Measurements from ENCODE around the gene CCPG1.

The CCPG1 gene

DNA sequence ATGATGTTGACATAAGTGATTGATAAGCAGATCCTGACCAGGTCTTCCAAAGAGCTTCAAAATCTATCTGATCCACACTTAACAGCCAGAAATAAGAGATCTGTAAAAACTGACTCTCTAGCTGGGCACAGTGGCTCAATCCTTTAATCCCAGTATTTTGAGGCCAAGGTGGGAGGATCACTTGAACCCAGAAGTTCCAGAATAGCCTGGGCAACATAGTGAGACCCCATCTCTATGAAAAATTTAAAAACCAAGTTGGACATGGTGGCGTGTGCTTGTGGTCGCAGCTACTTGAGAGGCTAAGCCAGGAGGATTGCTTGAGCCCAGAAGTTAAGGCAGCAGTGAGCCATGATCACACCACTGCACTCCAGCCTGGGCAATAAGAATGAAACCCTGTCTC, 45.5 kb downstream of the CCPG1 start:
- Histone ChIP-seq H3K9me3 (ENCODE audit: low read length) (no peaks in the 10 kb centered on the region), H3K27me3 (ENCODE audit: insufficient read depth, low read length) (no peaks in the 10 kb centered on the region), H2AFZ (ENCODE audit: low read depth, low read length) (no peak overlapping the region), H3K4me1 (ENCODE audit: insufficient read depth, low read length) (no peaks in the 10 kb centered on the region), H3K36me3 (ENCODE audit: insufficient read depth, low read length) (no peaks in the 10 kb centered on the region), H3K4me3 (ENCODE audit: low read length) (no peak overlapping the region)

DNA sequence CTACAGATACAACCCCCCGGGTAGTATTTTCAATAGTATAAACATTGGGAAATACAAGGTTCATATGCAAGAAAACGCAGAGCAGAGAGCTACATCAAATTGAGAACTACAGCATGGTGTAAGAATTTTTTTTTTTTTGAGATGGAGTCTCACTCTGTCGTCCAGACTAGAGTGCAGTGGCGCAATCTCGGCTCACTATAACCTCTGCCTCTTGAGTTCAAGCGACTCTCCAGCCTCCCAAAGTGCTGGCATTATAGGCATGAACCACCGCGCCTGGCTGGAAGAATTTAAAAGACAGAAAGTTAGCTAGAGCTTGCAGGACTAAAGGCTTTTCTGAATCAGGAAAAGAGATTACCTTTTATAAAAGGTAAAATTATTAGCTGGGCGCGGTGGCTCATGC, 47.1 kb downstream of the CCPG1 start:
- no peak overlapping the region for H3K4me3 ChIP-seq (ENCODE audit: low read length)
- no peaks in the 10 kb centered on the region for H3K9me3 ChIP-seq (ENCODE audit: low read length)
- no peaks in the 10 kb centered on the region for H3K36me3 ChIP-seq (ENCODE audit: insufficient read depth, low read length)
- H3K27me3 ChIP-seq (ENCODE audit: insufficient read depth, low read length), result no peaks in the 10 kb centered on the region
- H3K4me1 ChIP-seq (ENCODE audit: insufficient read depth, low read length), result no peaks in the 10 kb centered on the region
- H2AFZ ChIP-seq (ENCODE audit: low read depth, low read length), result no peak overlapping the region

DNA sequence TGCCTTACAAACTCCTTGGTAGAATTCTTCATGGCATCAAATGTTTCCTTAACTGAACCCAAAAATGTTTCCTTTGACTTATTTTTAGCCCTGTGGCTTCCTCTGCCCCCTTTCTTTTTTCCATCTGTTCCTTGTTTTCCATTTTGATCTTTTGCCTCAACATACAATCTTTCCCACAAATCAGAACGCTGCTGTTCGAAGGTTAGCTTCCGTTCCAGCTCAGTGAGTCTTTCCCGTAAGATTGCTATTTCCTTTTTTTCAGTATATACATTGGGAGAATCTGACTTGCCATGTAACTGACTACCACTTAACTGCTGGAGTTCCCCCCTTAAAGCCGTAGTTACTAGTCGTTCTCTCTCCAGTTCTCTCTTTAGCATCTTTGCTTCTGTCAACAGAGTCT, 47.9 kb downstream of the CCPG1 start:
- Histone ChIP-seq H2AFZ (ENCODE audit: low read depth, low read length) (no peak overlapping the region), H3K36me3 (ENCODE audit: insufficient read depth, low read length) (peaks cover 4% of the 10 kb centered on the region), H3K4me1 (ENCODE audit: insufficient read depth, low read length) (no peaks in the 10 kb centered on the region), H3K9me3 (ENCODE audit: low read length) (no peaks in the 10 kb centered on the region), H3K4me3 (ENCODE audit: low read length) (no peak overlapping the region), H3K27me3 (ENCODE audit: insufficient read depth, low read length) (no peaks in the 10 kb centered on the region)

DNA sequence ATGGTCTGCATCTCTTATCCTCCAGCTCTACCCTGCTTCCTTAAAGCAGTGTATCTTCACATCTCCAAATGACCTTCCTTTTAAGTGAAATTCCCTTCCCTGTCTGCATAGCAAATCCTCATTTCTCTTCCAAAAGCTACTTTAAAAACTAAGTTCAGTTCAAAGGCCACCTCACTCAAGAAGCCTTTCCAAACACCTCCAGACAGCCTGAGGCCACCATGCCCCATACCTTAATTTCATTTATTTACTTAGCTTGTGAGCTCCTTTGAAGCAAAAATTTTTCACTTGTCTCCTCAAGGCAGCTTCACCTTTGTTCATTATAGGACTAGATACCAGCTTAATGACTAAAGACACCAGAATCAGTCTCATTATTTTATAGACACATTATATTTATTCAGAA, 49.7 kb downstream of the CCPG1 start:
- peaks cover 4% of the 10 kb centered on the region for H3K36me3 ChIP-seq (ENCODE audit: insufficient read depth, low read length)

DNA sequence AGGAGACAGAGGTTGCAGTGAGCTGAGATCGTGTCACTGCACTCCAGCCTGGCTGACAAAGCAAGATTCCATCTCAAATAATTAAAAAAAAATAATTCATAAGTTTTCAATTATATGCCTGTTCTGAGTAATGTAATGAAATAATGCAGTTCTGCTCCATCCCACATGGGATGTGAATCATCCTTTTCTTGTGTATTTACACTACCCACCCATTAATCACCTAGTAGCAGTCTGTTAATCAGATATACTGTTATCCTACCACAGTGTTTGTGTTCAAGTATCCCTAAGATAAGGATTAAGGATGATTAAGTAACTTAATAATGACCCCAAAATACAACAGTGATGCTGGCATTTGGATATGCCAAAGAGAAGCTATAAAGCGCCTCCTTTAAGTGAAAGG, 50.4 kb downstream of the CCPG1 start:
- no peak overlapping the region for H2AFZ ChIP-seq (ENCODE audit: low read depth, low read length)
- H3K27me3 ChIP-seq (ENCODE audit: insufficient read depth, low read length), result no peaks in the 10 kb centered on the region
- no peak overlapping the region for H3K4me3 ChIP-seq (ENCODE audit: low read length)
- H3K9me3 ChIP-seq (ENCODE audit: low read length), result no peaks in the 10 kb centered on the region
- peaks cover 4% of the 10 kb centered on the region for H3K36me3 ChIP-seq (ENCODE audit: insufficient read depth, low read length)
- no peaks in the 10 kb centered on the region for H3K4me1 ChIP-seq (ENCODE audit: insufficient read depth, low read length)

More for the DNA sequence above, 49.7 kb downstream of the CCPG1 start:
- no peak overlapping the region for H3K4me3 ChIP-seq (ENCODE audit: low read length)
- H3K27me3 ChIP-seq (ENCODE audit: insufficient read depth, low read length), result no peaks in the 10 kb centered on the region
- H2AFZ ChIP-seq (ENCODE audit: low read depth, low read length), result no peak overlapping the region
- H3K4me1 ChIP-seq (ENCODE audit: insufficient read depth, low read length), result no peaks in the 10 kb centered on the region
- H3K9me3 ChIP-seq (ENCODE audit: low read length), result no peaks in the 10 kb centered on the region

DNA sequence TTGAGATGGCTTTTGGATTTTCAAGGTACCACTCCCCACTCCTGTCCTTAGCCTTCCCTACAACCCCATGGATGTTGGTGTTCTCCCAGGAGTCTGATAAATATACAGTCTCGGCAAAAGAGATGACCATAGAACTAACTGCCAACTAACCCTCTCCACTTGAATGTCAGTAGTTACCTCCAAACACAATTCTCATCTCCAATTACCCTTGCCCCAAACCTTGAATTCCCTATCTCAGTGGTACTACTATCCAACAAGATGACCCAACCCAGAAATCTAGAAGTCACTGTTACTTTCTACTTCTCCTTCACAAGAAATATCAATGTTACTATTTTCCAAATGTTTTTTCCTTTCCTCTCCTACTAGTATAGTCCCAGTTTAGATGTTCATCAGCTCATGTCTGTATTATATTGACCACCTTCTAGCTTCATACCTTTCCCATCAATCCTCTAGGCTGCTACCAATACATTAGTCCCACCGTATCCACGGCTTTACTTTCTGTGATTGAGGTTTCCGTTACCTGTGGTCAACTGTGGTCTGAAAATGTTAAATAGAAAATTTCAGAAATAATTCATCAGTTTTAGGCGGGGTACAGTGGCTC, 51.1 kb downstream of the CCPG1 start:
- Histone ChIP-seq H3K4me3 (ENCODE audit: low read length) (no peak overlapping the region), H2AFZ (ENCODE audit: low read depth, low read length) (no peak overlapping the region), H3K27me3 (ENCODE audit: insufficient read depth, low read length) (no peaks in the 10 kb centered on the region), H3K4me1 (ENCODE audit: insufficient read depth, low read length) (no peaks in the 10 kb centered on the region), H3K36me3 (ENCODE audit: insufficient read depth, low read length) (peaks cover 4% of the 10 kb centered on the region), H3K9me3 (ENCODE audit: low read length) (no peaks in the 10 kb centered on the region)

DNA sequence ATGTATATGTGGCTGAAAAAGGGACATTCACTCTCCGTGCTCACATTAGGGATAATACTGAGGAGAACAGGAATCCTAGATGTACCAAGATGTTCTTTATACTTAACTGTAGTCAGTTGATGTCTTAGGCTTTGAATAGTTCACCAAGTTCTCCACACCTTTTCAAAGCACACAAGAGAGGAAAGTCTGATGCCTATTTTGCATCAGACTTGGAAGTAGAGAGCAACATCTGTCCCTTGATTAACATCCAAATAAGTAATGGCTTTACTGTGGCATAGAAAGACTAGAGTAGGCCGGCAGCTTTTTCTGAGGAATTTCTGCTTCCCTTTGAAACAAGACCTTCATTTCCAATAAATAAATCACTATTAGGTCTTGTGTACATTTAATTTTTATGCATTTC, 55.1 kb downstream of the CCPG1 start:
- H2AFZ ChIP-seq (ENCODE audit: low read depth, low read length), result no peak overlapping the region
- H3K27me3 ChIP-seq (ENCODE audit: insufficient read depth, low read length), result no peaks in the 10 kb centered on the region
- H3K4me3 ChIP-seq (ENCODE audit: low read length), result no peak overlapping the region
- no peaks in the 10 kb centered on the region for H3K4me1 ChIP-seq (ENCODE audit: insufficient read depth, low read length)
- H3K9me3 ChIP-seq (ENCODE audit: low read length), result no peaks in the 10 kb centered on the region
- H3K36me3 ChIP-seq (ENCODE audit: insufficient read depth, low read length), result peaks cover 4% of the 10 kb centered on the region

DNA sequence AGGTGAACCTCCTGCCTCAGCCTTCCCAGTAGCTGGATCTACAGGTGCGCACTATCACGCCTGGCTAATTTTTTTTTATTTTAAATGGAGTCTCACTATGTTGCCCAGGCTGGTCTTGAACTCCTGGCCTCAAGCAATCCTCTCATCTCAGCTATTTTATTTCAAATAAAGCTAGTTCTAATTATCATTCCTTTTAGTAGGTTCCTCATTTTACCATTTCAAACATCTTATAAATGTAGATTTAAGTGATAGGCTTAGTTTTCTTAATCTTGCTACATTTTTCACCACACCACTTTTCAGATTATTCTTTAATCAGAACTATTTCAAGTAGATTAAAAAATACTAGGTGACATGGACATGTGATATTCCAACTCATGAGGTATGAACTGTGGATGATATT, 58.9 kb downstream of the CCPG1 start:
- H3K9me3 ChIP-seq (ENCODE audit: low read length), result no peaks in the 10 kb centered on the region
- H3K36me3 ChIP-seq (ENCODE audit: insufficient read depth, low read length), result no peaks in the 10 kb centered on the region
- no peak overlapping the region for H2AFZ ChIP-seq (ENCODE audit: low read depth, low read length)
- H3K4me3 ChIP-seq (ENCODE audit: low read length), result no peak overlapping the region
- no peaks in the 10 kb centered on the region for H3K27me3 ChIP-seq (ENCODE audit: insufficient read depth, low read length)
- peaks cover 4% of the 10 kb centered on the region for H3K4me1 ChIP-seq (ENCODE audit: insufficient read depth, low read length)

DNA sequence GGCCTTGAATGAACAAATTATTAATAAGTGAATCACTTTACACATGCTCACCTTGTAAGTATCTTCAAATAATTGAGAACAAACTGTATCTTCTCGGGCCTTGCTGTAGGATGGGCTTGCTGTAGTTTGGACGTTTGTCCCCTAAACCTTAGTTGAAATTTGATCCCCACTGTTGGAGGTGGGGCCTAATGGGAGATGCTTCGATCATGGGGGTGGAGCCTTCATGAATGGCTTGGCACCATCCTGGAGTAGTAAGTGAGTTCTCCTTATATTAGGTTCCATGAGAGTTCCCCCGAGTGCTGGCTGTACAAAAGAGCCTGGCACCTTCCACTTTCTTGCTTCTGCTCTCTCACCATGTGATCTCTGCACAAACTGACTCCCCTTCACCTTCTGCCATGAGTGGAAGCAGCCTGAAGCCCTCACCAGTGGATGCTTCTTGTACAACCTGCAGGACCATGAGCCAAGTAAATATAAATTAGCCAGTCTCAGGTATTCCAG, 59.8 kb downstream of the CCPG1 start:
- H3K27me3 ChIP-seq (ENCODE audit: insufficient read depth, low read length), result no peaks in the 10 kb centered on the region
- H3K4me1 ChIP-seq (ENCODE audit: insufficient read depth, low read length), result peaks cover 11% of the 10 kb centered on the region
- no peaks in the 10 kb centered on the region for H3K9me3 ChIP-seq (ENCODE audit: low read length)
- H3K4me3 ChIP-seq (ENCODE audit: low read length), result no peak overlapping the region
- H3K36me3 ChIP-seq (ENCODE audit: insufficient read depth, low read length), result no peaks in the 10 kb centered on the region
- H2AFZ ChIP-seq (ENCODE audit: low read depth, low read length), result no peak overlapping the region

DNA sequence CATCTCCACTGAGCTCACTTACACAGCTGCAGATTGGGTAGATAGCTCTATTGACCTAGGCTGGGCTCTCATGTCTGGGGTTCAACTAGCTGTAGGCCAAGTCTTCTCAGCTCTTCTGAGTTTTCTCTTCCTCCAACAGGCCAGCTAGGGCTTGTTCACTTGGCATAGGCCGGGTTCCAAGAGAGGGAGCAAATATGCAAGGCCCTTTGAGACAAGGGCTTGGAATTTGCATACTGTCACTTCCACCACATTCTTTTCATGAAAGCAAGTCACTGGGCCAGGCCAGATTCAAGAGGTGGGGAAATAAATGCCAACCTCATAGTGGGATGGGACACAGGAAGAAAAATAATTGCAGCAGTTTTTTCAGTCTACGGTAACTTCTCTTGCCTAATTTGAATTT, 64.0 kb downstream of the CCPG1 start:
- Histone ChIP-seq H2AFZ (ENCODE audit: low read depth, low read length) (no peak overlapping the region), H3K4me1 (ENCODE audit: insufficient read depth, low read length) (peaks cover 14% of the 10 kb centered on the region), H3K36me3 (ENCODE audit: insufficient read depth, low read length) (no peaks in the 10 kb centered on the region), H3K9me3 (ENCODE audit: low read length) (no peaks in the 10 kb centered on the region), H3K27me3 (ENCODE audit: insufficient read depth, low read length) (no peaks in the 10 kb centered on the region), H3K4me3 (ENCODE audit: low read length) (no peak overlapping the region)

DNA sequence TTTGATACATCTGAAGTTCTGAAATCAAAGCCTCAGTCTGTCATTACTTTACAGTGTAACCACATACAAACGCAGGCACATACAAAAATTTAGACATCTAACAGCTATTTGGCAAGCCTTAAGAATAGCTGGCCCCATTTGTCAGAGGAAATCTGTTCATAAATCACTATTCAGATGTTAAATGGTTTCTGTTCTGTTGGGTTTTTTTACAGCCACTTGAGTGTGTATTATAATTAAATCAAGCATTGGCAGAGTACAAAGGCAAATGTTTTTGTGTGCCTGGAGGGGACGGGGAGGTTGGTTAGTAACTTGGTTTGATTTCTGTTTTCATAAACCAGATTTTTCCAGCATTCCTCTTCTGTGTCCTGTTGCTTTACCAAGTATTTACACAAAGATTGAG, 65.0 kb downstream of the CCPG1 start:
- H3K36me3 ChIP-seq (ENCODE audit: insufficient read depth, low read length), result no peaks in the 10 kb centered on the region
- H3K27me3 ChIP-seq (ENCODE audit: insufficient read depth, low read length), result no peaks in the 10 kb centered on the region
- H3K4me3 ChIP-seq (ENCODE audit: low read length), result no peak overlapping the region
- H3K9me3 ChIP-seq (ENCODE audit: low read length), result no peaks in the 10 kb centered on the region
- peaks cover 14% of the 10 kb centered on the region for H3K4me1 ChIP-seq (ENCODE audit: insufficient read depth, low read length)
- no peak overlapping the region for H2AFZ ChIP-seq (ENCODE audit: low read depth, low read length)

DNA sequence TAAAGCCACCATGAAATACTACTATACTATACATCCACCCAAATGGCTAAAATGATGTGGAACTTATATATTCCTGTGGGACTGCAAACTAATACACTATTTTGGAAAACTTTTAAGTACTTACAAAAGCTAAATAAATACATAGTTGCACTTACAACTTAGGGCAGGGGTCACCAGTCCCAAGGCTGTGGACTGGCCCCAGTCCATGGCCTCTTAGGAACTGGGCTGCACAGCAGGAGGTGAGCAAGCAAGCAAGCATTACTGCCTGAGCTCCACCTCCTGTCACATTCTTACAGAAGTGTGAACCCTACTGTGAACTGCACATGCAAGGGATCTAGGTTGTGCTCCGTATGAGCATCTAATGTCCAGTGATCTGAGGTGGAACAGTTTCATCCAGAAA, 71.0 kb downstream of the CCPG1 start:
- H3K27me3 ChIP-seq (ENCODE audit: insufficient read depth, low read length), result no peaks in the 10 kb centered on the region
- no peaks in the 10 kb centered on the region for H3K4me1 ChIP-seq (ENCODE audit: insufficient read depth, low read length)
- no peaks in the 10 kb centered on the region for H3K36me3 ChIP-seq (ENCODE audit: insufficient read depth, low read length)
- no peak overlapping the region for H3K4me3 ChIP-seq (ENCODE audit: low read length)
- no peaks in the 10 kb centered on the region for H3K9me3 ChIP-seq (ENCODE audit: low read length)
- no peak overlapping the region for H2AFZ ChIP-seq (ENCODE audit: low read depth, low read length)

DNA sequence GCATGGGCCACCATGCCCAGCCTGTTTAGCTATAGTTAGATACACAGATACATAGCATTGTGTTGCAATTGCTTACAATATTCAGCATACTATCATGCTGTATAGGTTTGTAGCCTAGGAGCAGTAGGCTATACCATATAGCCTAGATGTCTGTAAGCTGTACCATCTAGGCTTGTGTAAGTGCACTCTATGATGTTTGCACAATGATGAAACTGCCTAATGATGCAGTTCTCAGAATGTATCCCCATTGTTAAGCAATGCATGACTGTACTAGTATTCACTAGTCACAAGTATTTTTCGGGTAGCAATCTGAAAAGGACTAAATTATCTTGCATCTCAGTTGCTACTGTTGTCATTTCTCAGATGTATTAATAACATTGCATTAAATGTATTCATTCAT, 73.2 kb downstream of the CCPG1 start:
- Histone ChIP-seq H3K27me3 (ENCODE audit: insufficient read depth, low read length) (no peaks in the 10 kb centered on the region), H2AFZ (ENCODE audit: low read depth, low read length) (no peak overlapping the region), H3K4me3 (ENCODE audit: low read length) (no peak overlapping the region), H3K36me3 (ENCODE audit: insufficient read depth, low read length) (no peaks in the 10 kb centered on the region), H3K4me1 (ENCODE audit: insufficient read depth, low read length) (no peaks in the 10 kb centered on the region), H3K9me3 (ENCODE audit: low read length) (no peaks in the 10 kb centered on the region)

DNA sequence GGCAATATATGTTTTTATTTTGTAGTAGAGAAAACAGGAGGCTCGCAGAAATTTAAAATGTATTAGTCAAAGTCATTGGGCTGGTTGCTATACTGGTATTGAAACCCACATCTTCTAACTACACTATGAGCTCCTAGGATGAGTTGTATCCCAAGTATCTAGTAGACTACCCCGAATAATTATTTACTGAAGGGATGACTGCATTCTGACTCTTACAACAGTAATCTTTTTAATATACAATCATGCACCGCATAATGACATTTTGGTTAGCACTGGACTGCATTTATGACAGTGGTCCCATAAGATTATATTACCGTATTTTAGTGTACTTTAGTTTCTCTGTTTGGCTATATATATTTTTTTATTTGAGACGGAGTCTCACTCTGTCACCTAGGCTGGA, 73.8 kb downstream of the CCPG1 start:
- Histone ChIP-seq H3K4me1 (ENCODE audit: insufficient read depth, low read length) (no peaks in the 10 kb centered on the region), H3K9me3 (ENCODE audit: low read length) (no peaks in the 10 kb centered on the region), H2AFZ (ENCODE audit: low read depth, low read length) (no peak overlapping the region), H3K27me3 (ENCODE audit: insufficient read depth, low read length) (no peaks in the 10 kb centered on the region), H3K4me3 (ENCODE audit: low read length) (no peak overlapping the region), H3K36me3 (ENCODE audit: insufficient read depth, low read length) (no peaks in the 10 kb centered on the region)

Data from neuron (in vitro differentiated cells).